GM21367 (cell line): ENCODE measurements around the gene CTDSPL2.
A peak's percentile ranks its signal among the peaks of the same experiment; 100 is the strongest.
"Not testable (repeated sequence)": the region's sequence is repeated elsewhere in the genome, so short reads cannot be mapped to it uniquely, and the experiment has no call there.

ENCODE experiments used
- ATAC-seq: cut with Tn5 transposase; IDR thresholded peaks from one replicate; pipeline ENCODE4 v1.9.1; 2021; ENCODE audit not compliant: unreplicated experiment

CTDSPL2 gene

DNA sequence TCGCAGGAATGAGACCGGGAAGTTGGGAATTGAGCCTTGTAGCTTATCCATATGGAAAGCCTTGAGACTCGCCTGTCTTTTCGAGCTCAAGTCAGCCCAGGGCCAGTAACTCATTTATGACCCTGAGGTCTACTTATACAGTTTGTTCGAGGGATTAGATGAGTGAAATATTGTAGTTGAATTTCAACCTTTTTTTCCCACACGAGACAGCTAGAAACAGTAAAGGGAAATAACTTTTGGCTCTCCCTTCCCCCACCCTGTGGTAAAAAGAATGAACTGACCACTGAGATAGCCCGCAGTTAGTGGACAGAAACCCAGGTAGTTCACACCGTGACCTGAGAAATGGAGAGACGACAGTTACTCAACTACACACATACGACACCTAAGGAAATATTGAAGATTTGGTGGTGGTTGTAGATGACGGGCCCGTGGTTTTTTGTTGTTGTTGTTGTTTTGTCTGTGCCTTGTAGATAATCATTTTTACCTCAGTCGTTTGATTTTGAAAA lies 110.4 kb downstream of the CTDSPL2 start:
- ATAC-seq = no peak

DNA sequence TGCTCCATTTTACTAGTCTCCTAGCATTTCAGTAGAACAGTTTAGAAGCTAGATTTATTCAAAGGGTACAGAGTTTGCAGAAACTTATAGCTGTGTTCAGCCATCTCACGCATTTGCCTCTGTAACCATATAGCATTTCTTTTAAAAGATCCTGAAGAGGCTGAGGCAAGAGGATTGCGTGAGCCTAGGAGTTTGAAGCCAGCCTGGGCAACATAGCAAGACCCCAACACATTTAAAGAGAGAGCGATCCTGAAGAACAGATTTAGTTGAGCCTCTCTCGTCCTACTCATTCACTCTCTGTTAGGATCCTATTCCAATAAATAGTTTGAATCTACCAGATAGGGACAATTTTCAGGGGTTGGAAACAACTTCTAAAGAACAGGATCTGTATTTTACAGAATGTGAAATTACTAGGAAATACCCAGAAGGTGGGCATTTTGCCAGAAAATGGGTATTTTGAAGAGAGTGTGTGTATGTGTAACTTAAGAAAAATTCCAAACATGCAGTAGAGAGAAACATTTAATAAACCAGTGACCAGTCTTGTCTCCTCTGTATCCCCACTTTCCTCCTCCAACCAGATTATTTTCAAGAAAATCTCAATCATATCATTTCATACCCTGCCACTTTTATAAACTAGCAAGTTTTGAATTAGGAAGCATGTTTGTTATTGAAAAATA lies 114.0 kb downstream of the CTDSPL2 start:
- no peak for ATAC-seq

DNA sequence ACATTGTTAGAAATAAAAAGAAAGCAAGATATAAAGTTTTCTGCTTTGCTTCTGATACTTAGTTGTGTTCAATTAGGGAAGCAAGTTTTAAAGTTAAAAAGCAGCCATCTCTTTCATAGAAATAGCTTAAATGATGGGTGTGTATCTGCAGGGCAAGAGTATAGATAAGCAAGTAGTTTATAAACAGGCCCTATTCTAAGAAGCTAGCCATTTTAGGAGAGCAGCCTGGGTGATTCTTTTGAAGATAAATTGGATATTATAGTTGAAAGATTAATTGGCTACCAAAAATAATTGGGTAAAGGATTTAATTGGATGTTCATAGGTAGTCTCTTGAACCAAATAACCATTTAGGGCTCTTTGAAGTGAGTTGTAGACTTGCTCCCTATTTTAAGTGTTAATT lies 115.2 kb downstream of the CTDSPL2 start:
- ATAC-seq = no peak

DNA sequence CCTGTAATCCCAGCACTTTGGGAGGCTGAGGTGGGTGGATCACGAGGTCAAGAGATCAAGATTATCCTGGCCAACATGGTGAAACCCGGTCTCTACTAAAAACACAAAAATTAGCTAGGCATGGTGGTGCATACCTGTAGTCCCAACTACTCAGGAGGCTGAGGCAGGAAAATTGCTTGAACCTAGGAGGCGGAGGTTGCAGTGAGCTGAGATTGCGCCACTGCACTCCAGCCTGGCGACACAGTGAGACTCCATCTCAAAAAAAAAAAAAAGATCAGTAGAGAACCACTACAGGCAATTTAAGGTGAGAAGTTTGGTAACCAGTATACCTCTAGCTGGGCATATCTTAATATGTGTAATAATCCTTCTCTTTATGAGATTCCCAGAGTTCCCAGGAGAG lies 117.3 kb downstream of the CTDSPL2 start:
- ATAC-seq = not testable (repeated sequence)

DNA sequence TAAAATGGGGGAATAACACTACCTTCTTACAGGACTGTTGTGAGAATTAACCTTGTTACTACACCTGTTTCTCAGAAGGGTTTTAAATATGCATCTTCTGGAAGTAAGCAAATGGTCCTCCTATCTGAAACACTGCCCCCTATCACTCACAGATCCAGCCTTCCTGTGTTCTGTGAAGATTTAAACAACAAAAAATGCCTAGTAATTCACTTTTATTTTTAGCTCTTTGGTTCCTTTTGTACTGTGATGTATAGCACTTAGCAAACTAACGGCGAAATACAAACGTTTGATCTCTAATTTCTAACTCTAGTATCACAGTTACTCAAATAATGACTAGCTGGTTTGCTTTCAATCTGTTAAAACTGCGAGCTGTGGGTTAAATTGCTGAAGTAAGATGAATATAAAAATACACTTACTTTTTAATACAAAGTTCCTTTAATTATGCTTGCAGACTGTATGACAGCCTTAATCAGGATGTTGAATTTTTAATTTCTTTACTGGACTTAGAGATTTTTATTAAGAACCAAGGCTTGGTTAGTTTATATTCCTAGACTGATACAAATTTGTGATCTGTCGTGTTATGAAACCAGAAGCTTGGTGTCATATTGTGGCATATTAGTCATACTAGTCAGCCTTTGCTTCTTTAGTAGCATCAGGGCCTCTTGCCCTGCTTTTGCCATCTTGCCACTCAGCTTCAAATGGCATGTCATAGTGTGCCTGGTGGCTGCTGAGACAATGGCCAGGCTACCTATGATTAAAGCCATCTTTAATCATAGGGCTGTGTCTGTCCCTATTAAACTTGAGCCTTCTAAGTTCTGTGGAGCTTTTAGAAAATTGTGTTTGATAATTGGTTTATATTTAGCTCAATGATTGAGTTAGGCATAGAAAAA lies 118.7 kb downstream of the CTDSPL2 start:
- ATAC-seq = peak; percentile 43

DNA sequence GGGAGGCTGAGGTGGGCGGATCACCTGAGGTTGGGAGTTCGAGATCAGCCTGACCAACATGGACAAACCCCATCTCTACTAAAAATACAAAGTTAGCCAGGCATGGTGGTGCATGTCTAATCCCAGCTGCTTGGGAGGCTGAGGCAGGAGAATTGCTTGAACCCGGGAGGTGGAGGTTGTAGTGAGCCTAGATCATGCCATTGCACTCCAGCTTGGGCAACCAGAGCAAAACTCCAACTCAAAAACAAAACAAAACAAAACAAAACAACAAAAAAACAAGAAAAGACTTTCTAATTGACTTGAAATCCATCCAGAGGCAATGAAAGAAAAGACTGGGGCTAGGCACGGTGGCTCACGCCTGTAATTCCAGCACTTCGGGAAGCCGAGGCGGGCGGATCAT lies 121.7 kb downstream of the CTDSPL2 start:
- ATAC-seq = not testable (repeated sequence)

DNA sequence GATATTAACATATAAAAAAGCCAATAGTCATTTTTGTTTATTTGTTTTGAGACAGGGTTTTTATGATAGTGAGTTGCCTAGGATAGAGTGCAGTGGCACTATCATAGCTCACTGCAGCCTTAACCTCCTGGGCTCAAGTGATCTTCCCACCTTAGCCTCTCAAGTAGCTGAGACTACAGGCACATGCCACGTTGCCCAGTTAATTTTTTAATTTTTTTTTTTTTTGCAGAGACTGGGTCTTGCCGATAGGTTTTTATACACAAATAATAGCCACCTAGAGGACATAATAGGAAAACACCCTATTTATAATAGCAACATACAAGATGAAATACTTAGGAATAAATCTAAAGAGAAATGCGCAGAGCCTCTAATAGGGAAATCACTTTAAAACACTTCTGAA lies 122.8 kb downstream of the CTDSPL2 start:
- ATAC-seq = no peak

DNA sequence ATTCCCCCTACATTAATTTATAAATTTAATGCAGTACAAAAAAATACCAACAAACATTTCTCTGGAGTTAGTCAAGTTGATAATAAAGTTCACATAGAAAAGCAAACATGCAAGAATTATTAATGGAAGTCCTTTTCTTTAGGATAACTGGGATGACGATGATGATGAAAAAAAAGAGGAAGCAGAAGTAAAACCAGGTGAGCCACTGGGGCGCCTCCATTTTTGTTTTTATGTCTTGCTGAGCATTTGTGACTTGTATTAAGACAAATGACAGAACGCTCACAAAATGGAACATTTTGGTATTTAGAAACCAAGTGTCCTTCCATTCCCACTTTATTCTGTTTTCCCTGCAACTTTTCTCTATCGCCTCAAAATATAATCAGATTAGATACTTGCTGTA lies 123.3 kb downstream of the CTDSPL2 start:
- ATAC-seq = no peak

DNA sequence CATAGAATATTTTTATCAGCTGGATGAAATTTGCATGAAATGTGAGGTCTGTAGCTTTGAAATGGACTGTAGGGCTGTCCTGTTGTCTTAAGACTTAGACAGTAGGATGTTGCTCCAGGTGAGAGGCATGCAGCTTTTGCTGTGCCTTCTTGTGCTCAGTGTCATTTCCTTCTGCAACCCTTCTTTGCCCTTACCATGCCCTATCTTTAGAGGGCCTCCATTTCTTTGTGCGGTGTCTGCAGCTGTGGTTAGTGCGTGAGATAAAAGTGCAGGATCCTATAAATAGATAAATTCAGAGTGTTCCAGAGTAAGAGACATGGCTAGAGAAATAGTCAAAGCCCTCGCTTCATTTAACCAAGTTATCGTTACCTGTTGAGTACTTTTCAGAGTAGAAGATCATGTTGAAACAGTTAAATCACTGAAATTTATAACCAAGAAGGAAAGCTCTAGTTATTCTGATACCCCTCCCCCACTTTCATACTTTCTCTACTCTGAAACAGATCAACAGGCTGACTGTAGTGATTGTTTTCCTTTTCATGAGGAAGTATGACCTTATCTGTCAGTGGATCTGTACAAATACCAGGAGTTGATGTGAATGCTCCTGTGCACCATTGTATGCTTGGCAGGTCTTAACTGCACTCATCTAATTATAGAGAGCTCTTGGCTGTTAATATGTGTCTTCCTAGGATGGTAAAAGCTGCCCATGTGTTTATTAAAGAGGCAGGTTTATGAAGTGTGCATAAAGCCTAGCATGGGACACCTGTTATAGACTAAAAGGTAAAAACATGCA lies 127.7 kb downstream of the CTDSPL2 start:
- no peak for ATAC-seq

DNA sequence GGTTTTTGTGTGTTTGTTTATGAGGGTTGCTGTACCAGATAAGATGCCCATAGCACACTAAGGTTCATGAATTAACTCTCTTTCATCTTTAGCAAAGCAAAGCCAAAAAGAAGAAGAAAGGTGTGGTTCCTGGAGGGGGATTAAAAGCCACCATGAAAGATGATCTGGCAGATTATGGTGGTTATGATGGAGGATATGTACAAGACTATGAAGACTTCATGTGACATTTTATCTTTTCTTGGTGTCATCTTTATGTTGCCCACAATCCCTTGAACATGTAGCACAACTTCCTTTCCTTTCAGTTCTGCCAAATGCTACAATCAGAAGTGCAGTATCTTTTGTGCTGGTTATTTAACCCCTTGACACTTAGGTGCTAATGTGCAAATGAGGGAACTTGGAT lies 133.5 kb downstream of the CTDSPL2 start:
- ATAC-seq = not testable (repeated sequence)

DNA sequence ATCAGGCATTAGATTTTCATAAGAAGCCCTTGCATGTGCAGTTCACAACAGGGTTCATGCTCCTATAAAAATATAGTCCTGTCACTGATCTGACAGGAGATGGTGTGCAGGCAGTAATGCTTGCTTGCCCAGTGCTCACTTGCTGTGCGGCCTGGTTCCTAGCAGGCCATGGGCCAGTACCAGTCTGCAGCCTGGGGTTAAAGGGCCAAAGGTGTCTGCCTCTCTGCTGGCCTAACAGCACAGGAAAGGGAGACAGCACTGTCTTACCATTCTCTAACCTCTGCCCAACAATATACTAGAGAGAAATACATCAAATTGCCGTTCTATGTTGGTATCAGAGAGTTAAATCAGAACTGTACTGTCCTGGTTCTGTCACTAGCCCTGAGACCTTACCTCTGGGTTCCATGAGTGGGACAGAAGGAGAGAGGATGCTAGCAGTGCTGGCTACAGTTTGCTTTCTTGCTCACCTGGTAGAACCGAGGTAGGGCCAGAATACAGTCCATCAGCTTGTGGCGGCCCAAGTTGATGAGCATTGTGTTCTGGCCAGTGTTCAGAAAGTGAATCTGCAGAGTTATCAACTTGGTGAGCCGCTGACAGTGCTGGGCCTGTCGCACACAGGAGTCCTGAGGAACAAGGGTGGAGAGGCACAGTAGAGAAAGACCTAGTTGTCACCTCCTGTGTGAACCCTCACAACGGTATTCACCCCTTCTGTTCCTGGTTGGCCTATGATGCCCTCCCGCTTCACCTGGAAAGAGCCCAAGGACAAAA lies 138.1 kb downstream of the CTDSPL2 start:
- no peak for ATAC-seq

DNA sequence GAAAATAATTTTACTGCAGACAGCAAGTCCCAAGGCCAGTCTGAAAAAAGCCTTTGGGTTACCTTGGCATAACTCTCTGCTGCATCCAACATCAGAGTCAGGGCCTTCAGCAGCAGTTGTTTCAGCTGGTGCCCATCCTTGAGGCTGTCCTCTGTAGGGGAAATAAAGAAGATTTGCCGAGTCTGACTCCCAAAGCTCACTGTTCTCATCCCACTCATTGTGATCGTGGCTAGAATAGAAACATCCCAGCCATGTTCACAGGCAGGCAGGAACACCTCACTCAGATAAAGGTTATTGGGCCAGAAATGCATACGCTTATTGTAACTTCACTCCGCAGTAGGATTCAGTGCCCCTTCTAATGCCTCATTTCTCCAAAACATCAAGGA lies 138.7 kb downstream of the CTDSPL2 start:
- no peak for ATAC-seq

DNA sequence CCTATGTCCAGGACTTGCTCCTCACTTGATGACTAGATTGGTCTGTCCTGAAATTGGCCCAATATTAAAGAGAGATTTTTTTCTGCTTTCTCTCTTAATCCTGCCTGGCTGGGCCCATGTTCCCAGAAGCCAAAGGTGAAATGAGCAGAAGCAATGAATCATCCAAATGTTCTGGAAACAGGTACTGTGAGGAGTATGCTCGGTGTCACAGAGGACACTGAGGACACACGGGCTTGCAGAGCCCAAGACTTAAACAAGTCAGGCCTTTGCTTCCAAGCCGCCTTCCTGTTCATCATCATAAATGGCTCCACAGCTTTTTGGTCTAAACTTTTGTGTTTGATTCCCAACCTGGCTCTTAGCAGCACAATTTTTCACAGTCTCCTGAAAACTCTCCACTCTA lies 140.9 kb downstream of the CTDSPL2 start:
- ATAC-seq = no peak

DNA sequence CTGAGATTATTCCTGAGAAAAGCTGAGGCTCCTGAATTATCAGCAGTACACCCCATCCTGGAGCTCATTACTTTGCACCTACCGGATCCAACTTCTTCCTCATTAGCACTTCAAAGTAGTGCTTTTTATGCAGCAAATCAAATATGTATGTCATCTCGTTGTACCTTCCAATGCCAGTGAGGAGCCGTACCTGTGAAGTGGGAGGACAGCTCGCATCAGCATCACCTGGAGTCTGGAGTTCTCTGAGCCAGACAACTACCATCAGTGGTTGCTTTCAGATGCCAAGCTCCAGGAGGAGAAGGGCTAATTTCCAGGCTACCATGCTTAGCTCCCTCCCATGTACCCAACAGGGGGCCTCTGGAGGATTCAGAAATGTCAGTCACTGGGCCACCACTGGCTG lies 141.9 kb downstream of the CTDSPL2 start:
- no peak for ATAC-seq

DNA sequence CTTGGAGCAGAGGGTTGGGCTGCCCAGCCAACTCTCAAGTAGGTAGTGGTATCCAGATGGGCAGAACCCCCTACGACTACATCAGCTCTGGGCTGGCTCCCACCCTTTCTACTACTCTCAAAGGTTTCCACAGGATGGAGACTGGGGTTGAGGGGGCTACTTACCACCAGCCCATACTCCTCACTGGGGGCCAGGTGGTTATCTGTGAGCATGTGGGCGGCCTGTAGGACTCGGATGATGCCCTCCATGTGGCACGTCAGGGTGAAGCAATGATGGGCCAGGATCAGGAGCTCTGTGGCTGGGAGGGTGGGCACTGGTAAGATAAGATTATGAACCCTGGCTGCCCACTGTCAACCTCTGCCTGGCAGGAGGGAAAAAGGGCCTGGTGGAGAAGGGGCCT lies 142.9 kb downstream of the CTDSPL2 start:
- ATAC-seq = no peak

DNA sequence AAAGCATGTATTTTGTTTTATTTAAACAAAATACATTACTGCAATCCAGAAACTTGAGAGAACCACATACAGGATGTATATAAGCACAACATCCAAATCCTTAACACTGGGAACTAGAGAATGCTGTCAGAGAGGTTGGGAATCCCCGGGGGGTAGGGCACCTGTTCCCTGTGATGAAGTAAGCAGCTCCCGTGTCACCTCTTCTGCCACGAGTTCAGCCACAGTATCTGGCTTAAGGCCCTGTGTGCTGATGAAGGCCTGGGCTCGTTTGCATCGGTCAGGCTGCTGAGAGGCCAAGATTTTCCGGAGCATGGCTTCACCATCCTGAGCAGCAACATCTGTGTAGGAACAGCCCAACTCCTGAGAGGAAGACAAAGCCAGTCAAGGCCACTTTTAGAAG lies 146.0 kb downstream of the CTDSPL2 start:
- no peak for ATAC-seq

DNA sequence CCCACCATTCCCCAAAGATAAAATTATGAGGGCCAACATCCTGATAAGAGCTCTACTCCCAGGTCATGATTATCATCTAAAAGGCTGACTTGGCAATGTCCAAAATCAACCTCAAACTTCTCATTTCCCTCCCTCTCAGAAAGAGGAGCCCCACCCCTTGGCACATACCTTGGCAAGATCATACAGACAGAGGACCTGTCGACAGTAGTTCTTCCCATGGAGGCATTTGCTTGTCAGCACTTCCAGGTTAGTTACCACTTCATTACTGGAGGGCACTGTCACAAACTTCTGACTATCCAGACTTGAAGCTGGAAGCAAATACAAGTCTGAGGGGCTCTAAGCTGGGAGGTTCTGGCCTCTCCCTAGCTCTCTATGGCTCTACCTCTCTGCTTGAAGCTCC lies 147.3 kb downstream of the CTDSPL2 start:
- no peak for ATAC-seq
